Activated naive CD4-positive, alpha-beta T cell treated with Interleukin-2 at 50 U/mL for 16 hours (primary cell): ENCODE data around the gene H1-8.
"Not testable (repeated sequence)": the region's sequence is repeated elsewhere in the genome, so short reads cannot be mapped to it uniquely, and the experiment has no call there.

Experiments
- DNase-seq: peaks from one replicate; pipeline ENCODE4 v3.0.0-alpha.2; 2020

H1-8 gene

GRCh38 chr3:129534428-129535027 is 8.4 kb upstream of the H1-8 start:
- no peak for DNase-seq

- DNase-seq: no peak
These were observed 7.9 kb upstream of the H1-8 start for GRCh38 chr3:129535075-129535474.

- no peak for DNase-seq
These were observed 6.7 kb upstream of the H1-8 start for GRCh38 chr3:129536374-129536667.

- no peak for DNase-seq
These were observed 6.2 kb upstream of the H1-8 start for GRCh38 chr3:129536804-129537203.

GRCh38 chr3:129539206-129539605 is 3.8 kb upstream of the H1-8 start:
- DNase-seq: no peak

GRCh38 chr3:129540776-129541516 is 2.0 kb upstream of the H1-8 start:
- DNase-seq: no peak

- no peak for DNase-seq
These were observed 228 bp upstream of the H1-8 start for GRCh38 chr3:129542747-129543146.

GRCh38 chr3:129543999-129544398 is 1.0 kb downstream of the H1-8 start:
- no peak for DNase-seq

- not testable (repeated sequence) for DNase-seq
These were observed 3.0 kb downstream of the H1-8 start for GRCh38 chr3:129545951-129546350.

GRCh38 chr3:129547241-129547640 is 4.3 kb downstream of the H1-8 start:
- DNase-seq: no peak

- DNase-seq: no peak
These were observed 5.4 kb downstream of the H1-8 start for GRCh38 chr3:129548104-129548965.

- DNase-seq: no peak
These were observed 6.2 kb downstream of the H1-8 start for GRCh38 chr3:129549006-129549800.

GRCh38 chr3:129549805-129550204 is 6.8 kb downstream of the H1-8 start:
- no peak for DNase-seq

GRCh38 chr3:129552287-129553050 is 9.5 kb downstream of the H1-8 start:
- no peak for DNase-seq

- DNase-seq: no peak
These were observed 10.2 kb downstream of the H1-8 start for GRCh38 chr3:129553171-129553570.

- DNase-seq: peak; percentile 8
These were observed 10.7 kb downstream of the H1-8 start for GRCh38 chr3:129553719-129554118.

- DNase-seq: no peak
These were observed 11.6 kb downstream of the H1-8 start for GRCh38 chr3:129554356-129555152.

GRCh38 chr3:129555153-129555550 is 12.2 kb downstream of the H1-8 start:
- no peak for DNase-seq

- no peak for DNase-seq
These were observed 12.8 kb downstream of the H1-8 start for GRCh38 chr3:129555616-129556357.

- DNase-seq: no peak
These were observed 13.4 kb downstream of the H1-8 start for GRCh38 chr3:129556358-129556695.
